ENCODE results near the gene BUD31. TPM values are rescaled to one million over a fixed set of nuclear protein-coding genes. Genes with fewer than 3 reads are reported as not detected.
A peak's percentile ranks its signal among the peaks of the same experiment; 100 is the strongest.
"Not testable (repeated sequence)": the region's sequence is repeated elsewhere in the genome, so short reads cannot be mapped to it uniquely, and the experiment has no call there.

Gene BUD31
- total RNA-seq, 1 experiment from 2014 or later = 193 TPM

GRCh38 chr7:99428972-99429566, 20.3 kb downstream of the BUD31 start:
- DNase-seq (ENCODE audit: low read depth) = no peak

GRCh38 chr7:99429756-99430155, 21.0 kb downstream of the BUD31 start:
- DNase-seq (ENCODE audit: low read depth) = no peak

GRCh38 chr7:99431756-99432540, 23.2 kb downstream of the BUD31 start:
- DNase-seq (ENCODE audit: low read depth) = not testable (repeated sequence)

DNA sequence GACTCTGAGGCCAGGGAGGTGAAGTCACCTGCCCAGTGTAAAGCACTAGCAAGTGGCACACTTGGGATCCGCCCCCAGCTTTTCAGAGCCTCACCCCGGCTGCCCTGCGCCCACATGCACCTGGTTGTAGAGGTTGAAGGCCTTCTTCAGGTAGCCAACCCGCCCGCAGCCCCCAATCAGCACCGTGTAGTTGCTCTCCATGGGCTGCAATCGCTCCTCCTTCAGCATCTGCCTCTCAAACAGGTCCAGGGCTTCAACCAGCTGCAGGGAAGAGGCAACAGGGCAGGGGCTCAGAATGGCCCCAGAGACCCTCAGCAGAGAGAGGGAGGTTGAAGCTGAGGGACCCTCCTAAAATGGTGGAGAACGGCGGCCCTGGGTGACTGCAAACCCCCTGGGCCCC, 24.4 kb downstream of the BUD31 start:
- DNase-seq (ENCODE audit: low read depth) = no peak

DNA sequence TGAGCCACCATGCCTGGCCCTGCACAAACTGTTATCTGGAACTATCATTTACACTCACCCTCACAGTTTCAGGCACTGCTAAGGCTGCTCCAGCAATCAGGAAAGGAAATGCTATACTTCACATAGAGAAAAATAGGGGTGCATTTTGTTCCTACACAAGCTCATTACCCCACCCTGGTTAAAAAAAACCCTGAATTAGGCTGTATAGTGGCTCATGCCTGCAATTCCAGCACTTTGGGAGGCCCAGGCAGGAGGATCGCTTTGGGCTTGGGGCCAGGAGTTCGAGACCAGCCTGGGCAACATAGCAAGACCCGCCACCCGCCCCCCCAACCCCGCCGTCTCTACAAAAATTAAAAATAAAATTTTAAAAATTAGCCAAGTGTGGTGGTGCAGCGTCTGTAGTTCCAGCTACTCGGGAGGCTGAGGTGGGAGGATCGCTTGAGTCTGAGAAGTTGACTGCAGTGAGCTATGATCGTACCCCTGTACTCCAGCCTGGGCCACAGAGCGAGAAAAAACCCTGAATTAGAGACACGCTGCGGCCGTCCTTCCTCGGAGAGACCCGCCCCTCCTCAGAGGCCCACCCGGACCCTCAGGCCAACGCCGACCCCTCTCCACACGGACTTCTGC, 29.3 kb downstream of the BUD31 start:
- DNase-seq (ENCODE audit: low read depth) = no peak

DNA sequence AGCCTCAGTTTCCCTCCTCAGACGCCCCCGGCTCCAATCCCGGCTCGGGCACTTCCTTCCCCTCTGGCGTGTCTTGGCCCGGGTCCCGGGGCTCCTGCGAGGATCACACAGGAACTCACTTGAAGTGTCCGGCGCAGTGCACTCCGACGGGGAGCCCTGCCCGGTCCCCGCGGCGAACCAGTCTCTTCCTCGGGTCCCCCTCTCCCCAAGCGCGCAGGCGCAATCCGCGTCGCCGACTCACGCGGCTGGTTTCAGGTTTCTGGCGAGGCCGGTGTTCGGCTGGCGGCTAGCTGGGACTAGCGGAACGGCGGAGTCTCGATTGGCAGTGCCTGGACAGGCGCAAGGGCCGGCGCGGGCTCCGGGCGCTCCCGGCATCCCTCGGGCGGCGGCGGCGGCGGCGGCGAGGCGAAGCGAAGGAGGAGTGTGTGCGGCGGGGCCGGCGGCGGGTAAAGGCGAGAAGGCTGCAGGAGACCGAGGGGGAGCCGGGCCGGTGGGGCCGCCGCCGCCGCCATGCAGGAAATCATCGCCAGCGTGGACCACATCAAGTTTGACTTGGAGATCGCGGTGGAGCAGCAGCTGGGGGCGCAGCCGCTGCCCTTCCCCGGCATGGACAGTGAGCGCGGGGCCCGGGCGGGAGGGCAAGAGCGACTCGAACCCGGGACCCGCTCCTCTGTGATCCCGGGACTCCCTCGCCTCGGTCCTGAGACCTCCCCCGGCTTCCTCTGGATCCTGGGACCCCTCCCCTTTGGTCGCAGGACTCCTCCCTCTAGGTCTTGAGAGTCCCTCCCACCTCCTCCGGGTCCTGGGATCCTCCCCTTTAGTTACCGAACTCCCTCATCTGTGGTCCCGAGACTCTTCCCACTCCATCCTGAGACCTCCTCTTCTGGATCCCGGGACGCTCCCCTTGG, 30.1 kb downstream of the BUD31 start, which contains the start of the genes CPSF4 and PTCD1:
Gene CPSF4, plus strand, starts transcription at position 371 of the 908 bp plus-strand sequence. Its CDS starts 140 bp downstream, at position 511.
Gene PTCD1, minus strand, starts transcription at position 226 of the 908 bp plus-strand sequence. CDS start 3,556 bp downstream, outside the sequence.
- DNase-seq (ENCODE audit: low read depth) = peak; percentile 93

GRCh38 chr7:99440195-99440594, 31.4 kb downstream of the BUD31 start:
- DNase-seq (ENCODE audit: low read depth) = no peak

DNA sequence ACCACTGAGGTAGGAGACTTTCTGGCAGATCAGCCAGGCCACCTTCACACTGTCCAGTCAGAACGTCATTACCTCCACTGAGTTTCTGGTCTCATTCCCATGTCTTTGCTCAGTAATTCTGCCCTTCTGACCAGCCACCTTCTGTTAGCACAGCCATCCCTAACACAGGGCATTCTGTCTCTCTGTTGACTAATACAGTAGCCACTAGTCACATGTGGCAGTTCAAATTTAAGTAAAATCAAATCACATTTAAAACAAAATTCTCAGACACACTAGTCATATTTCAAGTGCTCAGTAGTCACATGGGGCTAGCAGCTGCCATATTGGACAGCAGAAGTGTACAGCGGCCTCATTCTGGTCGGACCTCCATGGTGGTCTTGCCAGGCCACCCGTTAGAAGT, 37.3 kb downstream of the BUD31 start:
- DNase-seq (ENCODE audit: low read depth) = no peak

DNA sequence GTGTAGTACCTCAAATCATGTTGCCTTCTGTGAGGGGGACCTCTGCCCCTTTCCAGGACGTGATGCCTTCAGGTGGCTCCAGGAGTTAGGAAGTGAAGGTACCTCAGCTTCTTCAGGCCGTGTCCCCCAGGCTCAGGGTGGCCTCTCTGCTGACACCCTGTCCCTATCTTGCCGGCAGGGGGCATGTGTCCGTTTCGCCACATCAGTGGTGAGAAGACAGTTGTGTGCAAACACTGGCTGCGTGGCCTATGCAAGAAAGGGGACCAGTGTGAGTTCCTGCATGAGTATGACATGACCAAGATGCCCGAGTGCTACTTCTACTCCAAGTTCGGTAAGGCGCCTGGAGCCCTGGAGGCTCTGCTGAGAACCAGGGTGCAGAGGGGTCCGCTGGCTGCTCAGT, 39.2 kb downstream of the BUD31 start:
- DNase-seq (ENCODE audit: low read depth) = no peak

- no peak for DNase-seq (ENCODE audit: low read depth)
Observed at GRCh38 chr7:99448855-99449254, 40.1 kb downstream of the BUD31 start.

- no peak for DNase-seq (ENCODE audit: low read depth)
Observed at GRCh38 chr7:99449326-99449725, 40.6 kb downstream of the BUD31 start.

DNA sequence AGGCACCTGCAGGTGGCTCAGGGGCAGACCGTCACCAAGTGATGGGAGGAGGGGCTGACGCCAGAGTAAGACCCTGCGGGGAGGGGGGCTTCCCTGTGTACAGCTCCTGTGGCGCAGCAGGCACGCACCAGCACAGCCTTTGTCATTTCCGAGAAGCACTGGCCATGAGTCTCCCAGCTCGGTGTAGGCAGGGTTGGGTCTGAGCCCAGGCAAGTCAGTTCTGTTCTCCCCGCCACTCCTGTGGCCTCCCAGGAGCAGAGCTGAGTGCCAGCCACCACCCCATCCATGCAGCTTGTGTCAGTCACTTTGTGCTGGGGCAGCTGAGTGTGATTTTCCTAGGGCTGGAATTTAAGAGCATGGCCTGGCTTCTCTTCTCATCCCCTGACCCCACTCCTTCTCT, 43.2 kb downstream of the BUD31 start:
- DNase-seq (ENCODE audit: low read depth) = no peak

GRCh38 chr7:99452541-99452940, 43.8 kb downstream of the BUD31 start:
- DNase-seq (ENCODE audit: low read depth) = no peak

DNA sequence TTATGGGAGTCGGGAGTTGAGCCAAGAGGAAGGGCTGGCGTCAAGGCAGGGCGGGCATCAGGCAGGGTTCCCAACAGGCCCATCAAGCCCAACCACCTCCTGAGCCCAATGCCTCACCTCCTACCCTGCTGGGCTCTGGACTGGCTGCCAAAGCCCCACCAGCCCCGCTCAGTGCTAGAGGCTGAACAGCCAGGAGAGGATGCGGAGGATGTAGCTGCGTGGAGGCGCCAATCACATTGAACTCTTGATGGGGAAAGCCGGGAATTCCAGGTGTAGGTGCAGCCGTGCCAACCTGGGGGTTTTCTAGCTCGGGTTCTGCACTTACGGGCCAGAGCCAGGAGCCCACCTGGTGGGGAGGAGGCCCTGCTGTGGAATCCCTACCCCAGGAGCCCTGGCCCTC, 44.3 kb downstream of the BUD31 start:
- DNase-seq (ENCODE audit: low read depth) = no peak

DNA sequence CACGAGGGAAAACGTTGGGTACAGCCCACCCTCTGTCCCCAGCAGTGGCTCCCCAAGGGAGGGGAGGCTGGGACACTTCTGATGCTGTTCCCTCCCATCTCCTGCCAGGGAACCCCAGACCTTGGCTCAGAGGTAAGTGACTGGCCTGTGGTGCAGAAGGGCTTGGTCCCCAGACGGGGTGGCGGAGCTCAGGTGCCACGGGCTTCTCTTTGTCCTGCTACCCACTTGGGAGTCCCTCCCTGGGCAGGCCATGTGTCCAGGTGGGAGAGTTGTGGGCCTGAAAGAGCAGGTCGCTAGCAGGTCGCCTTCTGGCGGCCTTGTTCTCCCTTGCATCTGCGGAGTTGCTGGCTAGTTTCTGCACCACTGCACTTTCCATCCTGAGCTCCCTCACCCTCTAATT, 47.1 kb downstream of the BUD31 start:
- no peak for DNase-seq (ENCODE audit: low read depth)

DNA sequence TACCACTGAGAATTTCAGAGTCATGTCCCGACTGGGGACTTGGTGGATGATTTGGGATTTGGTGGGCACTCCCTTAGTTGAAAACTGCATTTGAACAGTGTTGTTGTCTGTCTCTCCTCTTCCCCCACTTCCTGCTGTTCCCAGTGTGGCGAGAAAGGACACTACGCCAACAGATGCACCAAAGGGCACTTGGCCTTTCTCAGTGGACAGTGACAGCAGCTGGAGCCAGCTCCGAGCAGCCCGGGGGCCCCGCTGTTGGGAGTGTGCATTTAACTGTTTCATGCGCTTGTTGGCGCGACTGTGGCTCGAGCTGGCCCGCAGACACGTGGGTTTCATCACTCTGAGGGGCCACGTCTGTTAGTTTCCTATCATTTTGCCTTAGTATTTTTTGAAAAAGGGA, 47.5 kb downstream of the BUD31 start:
- DNase-seq (ENCODE audit: low read depth) = no peak

DNA sequence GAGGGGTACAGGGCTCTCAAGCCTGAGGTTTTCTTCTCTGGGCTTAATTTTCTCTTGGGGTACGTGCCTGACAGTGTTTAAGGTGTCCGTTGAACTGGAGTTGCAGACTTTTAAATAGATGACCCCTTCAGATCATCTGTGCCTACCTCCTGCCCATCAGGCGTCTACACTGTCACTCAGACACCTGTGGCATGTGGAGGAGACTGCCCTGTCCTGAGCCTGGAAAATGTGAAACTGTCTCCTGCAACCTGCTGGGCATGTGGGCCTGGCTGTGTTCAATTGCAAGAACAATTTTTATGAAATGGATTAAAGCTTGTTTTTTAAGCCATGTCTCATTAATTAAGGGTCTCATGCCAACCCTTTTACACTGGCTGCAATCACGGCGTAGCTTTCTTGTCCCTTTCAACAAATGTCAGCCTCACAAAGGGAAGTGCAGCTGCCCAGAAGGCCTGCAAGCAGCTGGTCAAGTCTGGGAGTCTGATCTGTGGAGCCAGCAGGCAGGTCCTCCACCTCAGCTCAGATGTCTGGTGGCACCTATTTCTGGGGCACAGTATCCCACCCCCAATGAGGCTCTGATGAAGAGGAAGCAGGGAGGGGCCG, 48.4 kb downstream of the BUD31 start:
- DNase-seq (ENCODE audit: low read depth) = no peak

DNA sequence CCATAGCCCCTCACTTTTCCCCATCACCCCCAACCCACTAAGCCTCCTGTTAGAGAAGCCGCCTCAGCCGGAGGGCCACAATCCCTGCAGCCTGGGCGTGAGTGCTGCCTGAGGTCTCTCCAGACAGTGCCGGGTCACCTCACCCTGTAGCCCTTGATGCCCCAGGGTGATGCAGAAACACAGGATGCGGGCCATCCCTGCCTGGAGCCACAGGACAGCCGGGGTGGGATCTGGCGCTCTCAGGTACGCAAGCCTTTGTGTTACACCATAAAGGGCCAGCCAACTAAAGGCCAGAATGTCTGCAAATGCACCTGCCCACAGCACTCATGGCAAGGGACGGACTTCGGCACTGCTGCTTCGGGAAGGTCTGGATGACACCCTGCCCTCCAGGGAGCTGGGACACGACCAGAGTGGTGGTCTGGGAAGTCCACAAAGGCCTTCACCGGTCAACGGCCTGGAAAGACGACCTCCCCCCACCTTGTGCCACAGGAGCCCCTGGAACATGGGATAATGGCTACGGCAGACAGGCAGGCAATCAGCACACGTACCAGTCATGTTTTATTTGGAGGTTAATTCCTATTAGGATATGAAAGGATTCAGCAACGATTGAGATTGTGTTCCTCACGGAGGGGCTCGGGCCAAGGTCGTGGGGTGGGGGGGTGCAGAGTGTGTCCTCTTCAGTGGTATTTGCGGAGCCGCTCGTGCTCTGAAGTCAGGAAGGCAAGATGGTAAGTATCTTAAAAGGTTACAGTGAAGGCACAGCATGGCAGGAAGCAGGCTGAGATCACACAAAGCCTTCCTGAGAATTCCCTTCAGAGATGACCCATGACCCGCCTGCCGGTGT, 49.1 kb downstream of the BUD31 start:
- no peak for DNase-seq (ENCODE audit: low read depth)

GRCh38 chr7:99459087-99459486, 50.3 kb downstream of the BUD31 start:
- no peak for DNase-seq (ENCODE audit: low read depth)

DNA sequence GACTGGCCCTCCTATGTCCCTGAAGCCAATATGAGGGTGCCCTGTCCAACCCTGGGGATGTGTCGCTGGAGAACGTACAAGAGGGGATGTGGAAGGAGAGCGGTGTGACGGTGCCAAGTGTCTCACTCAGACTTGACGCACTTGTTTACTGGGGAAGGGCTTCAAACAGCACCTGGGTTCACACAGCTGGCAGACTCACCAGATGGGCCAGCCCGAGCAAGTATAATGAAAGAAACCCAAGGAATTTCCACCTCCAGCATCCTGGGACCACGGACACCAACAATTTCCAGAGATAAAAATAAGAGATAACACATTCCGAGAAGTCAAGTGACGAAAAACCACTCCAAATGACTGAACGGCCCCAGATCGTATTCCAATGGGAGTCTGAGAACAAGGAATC, 51.9 kb downstream of the BUD31 start:
- DNase-seq (ENCODE audit: low read depth) = no peak
